ENCODE data around the gene SCN2A. TPM values are rescaled to one million over a fixed set of nuclear protein-coding genes. Genes with fewer than 3 reads are reported as not detected.

Gene SCN2A
- 0.14 and 0.37 TPM in 2 replicates for total RNA-seq (2011; cell fraction: chromatin; rRNA removed; ENCODE audit: low replicate concordance)
- total RNA-seq (2011; cell fraction: nucleolus; rRNA removed) = 0.13 TPM in 1 of 2 replicates, not detected in the other
- 0.29 TPM in 1 of 2 replicates, not detected in the other for total RNA-seq (2011; cell fraction: nucleoplasm; rRNA removed)
- 0.14 and 0.24 TPM in 2 replicates for total RNA-seq (2014; rRNA removed)
- total RNA-seq (2014; rRNA removed; fragmentation: Illumina TruSeq; extraction: Trizol) = 0.57 and 0.62 TPM in 2 replicates
- total RNA-seq (2015; rRNA removed; fragmentation: Illumina TruSeq; extraction: Trizol) = 0.69 and 0.79 TPM in 2 replicates
- total RNA-seq (2021) = 0.27 and 0.29 TPM in 2 replicates
- not detected in 2 replicates for polyA plus RNA-seq (2011; rRNA removed)
- not detected in 2 replicates for polyA plus RNA-seq (2011; cell fraction: cytosol; rRNA removed)
- 0.01 TPM in 1 of 2 replicates, not detected in the other for polyA plus RNA-seq (2011; cell fraction: nucleus; rRNA removed)
- 0.35 and 0.57 TPM in 2 replicates for polyA plus RNA-seq (2012)
- 0.21 and 0.39 TPM in 2 replicates for polyA plus RNA-seq (2014; fragmentation: Illumina TruSeq; extraction: Trizol)
- polyA plus RNA-seq (2014; fragmentation: Nextera tagmentation; extraction: Ambion mirVana) = under 1 TPM; 0.08 to 0.18 TPM
- polyA plus RNA-seq (2014; rRNA removed) = 0.16 and 0.34 TPM in 2 replicates
- polyA minus RNA-seq (2011; rRNA and poly(A)+ RNA removed) = 0.07 TPM in 1 of 2 replicates, not detected in the other
- not detected in 2 replicates for polyA minus RNA-seq (2011; cell fraction: cytosol; rRNA and poly(A)+ RNA removed)
- not detected in 2 replicates for polyA minus RNA-seq (2011; cell fraction: nucleus; rRNA and poly(A)+ RNA removed)
- percentile 25 among the genes with signal in this experiment for Bru-seq, nascent RNA
- BruChase-seq, experiment 1, labeled RNA remaining after a 2-hour chase = percentile 31 among the genes with signal in this experiment
- percentile 34 among the genes with signal in this experiment for BruChase-seq, experiment 2, labeled RNA remaining after a 6-hour chase
- long read RNA-seq, experiment 1, partial matches to known transcripts = 1 of 1 reads
- long read RNA-seq, experiment 1, other reads (novel, unspliced or antisense) = 0 of 1 reads
- long read RNA-seq, experiment 2, partial matches to known transcripts = 0 of 2 reads
- long read RNA-seq, experiment 2, other reads (novel, unspliced or antisense) = 2 of 2 reads
- long read RNA-seq, experiment 3 = 0 reads

- H3K79me2 ChIP-seq (ENCODE audit: control insufficient read depth, insufficient read depth, low read length) = no peaks in the 10 kb centered on the region
- H4K20me1 ChIP-seq (replicated peaks; ENCODE audit: control insufficient read depth, insufficient read depth, low read length) = no peaks in the 10 kb centered on the region
- no peak within 1 kb of the TSS for H2AFZ ChIP-seq (ENCODE audit: low read depth, low read length)
- H3K9me1 ChIP-seq (ENCODE audit: control insufficient read depth, insufficient read depth, low read length) = no peaks in the 10 kb centered on the region
- H3K27me3 ChIP-seq (ENCODE audit: control insufficient read depth in 2 of 2, insufficient read depth in 2 of 2, low read length in 2 of 2) = no peaks in the 10 kb centered on the region
- H3K9me3 ChIP-seq (replicated peaks; ENCODE audit: control insufficient read depth, insufficient read depth, low read depth, low read length) = no peaks in the 10 kb centered on the region
- no peak within 1 kb of the TSS for H3K4me3 ChIP-seq
- POLR2A ChIA-PET = no interaction called here
- intact Hi-C loops (cut with micrococcal nuclease) = loop anchor here (1.0 to 5.0 kb wide), 3 partner anchors 54 to 890 kb away; partner anchors contain the start of gene SCN1A
- BruUV-seq (replicated peaks) = no TSS peak
- 2% methylated on average over 3 of the region's 3 CpGs for WGBS (ENCODE audit: insufficient coverage, low coverage, missing lambda C conversion rate)
- DNase-seq (ENCODE audit: extremely low read depth in 1 of 4, low spot score in 3 of 4) (peak; percentile 7 to 43 (median 9)), FAIRE-seq (peak; percentile 29), ATAC-seq (peak; percentile 42; the same call in 1 of the 3 replicates)
- H3K27ac ChIP-seq (ENCODE audit: extremely low read depth, low read depth, low read length) = no peak within 1 kb of the TSS
- in situ Hi-C loops (cut with MboI) = no loop called here
- TF ChIP-seq ZNF282 (CRISPR knock-in tag; IDR thresholded peaks at IDR 0.05) = no peak
- TF ChIP-seq SMC3 (conservative IDR thresholded peaks at IDR 0.05; ENCODE audit: insufficient read depth, low read depth, low read length) = peak; percentile 30; the same call in 1 of the 2 replicates
- peak; percentile 70 to 75 for TF ChIP-seq RAD21 (CRISPR knock-in tag; conservative IDR thresholded peaks at IDR 0.05 in 1 of 2, IDR thresholded peaks at IDR 0.05 in 1 of 2)
- TF ChIP-seq DEAF1 (CRISPR knock-in tag; IDR thresholded peaks at IDR 0.05) = peak; percentile 64; the same call in 1 of the 2 replicates
- peak; percentile 13 to 60 (median 46); a peak in 5 of 6 replicates for TF ChIP-seq CTCF (IDR thresholded peaks at IDR 0.05 in 2 of 3, conservative IDR thresholded peaks at IDR 0.05 in 1 of 3; ENCODE audit: insufficient read depth in 2 of 3, low read depth in 1 of 3, low read length in 3 of 3)
- H3K4me2 ChIP-seq (ENCODE audit: insufficient read depth, low read length) = no peak within 1 kb of the TSS
- no peak within 1 kb of the TSS for H3K9ac ChIP-seq (ENCODE audit: insufficient read depth in 1 of 2, low read depth in 2 of 2, low read length in 2 of 2)
- H3K36me3 ChIP-seq (ENCODE audit: control insufficient read depth, insufficient read depth, low read length) = no peaks in the 10 kb centered on the region
- CTCF ChIA-PET (ENCODE audit: low intra/inter-chr PET ratio) = interaction anchor here (0.5 to 1.3 kb wide), 3 partner anchors 139 to 889 kb away, joined by 3 to 4 read pairs (median 4); partner anchors contain the start of gene SCN1A
- no peaks in the 10 kb centered on the region for H3K4me1 ChIP-seq (replicated peaks in 1 of 2; ENCODE audit: control insufficient read depth in 2 of 2, insufficient read depth in 2 of 2, low read length in 2 of 2)
Measured at GRCh38 chr2:165239230-165239629, at the start of gene SCN2A. Gene SCN2A (plus strand): TSS chr2:165239414. CDS start chr2:165295824, 56,410 bp downstream.
